Smooth muscle cell (in vitro differentiated cells): Measurements from ENCODE around the gene BCAS4. TPM values are rescaled to one million over a fixed set of nuclear protein-coding genes. Genes with fewer than 3 reads are reported as not detected.

Source experiments
- DNase-seq: peaks from one replicate; lab custom pipeline; 2025; ENCODE audit not compliant: unreplicated experiment; lab: John Stamatoyannopoulos, UW
- H2AFZ ChIP-seq: fragments of 200-600 bp; sonication (generic); 2 replicates; pipeline ENCODE4 v1.6.0; 2016; ENCODE audit warnings: antibody characterized with exemption, low read depth, mild to moderate bottlenecking
- H3F3A ChIP-seq: fragments of 200-600 bp; sonication (generic); 2 replicates; pipeline ENCODE4 v1.6.0; 2017; ENCODE audit warnings: antibody characterized with exemption, low read depth
- H3K27ac ChIP-seq: fragments of 200-600 bp; sonication (generic); 2 replicates; pipeline ENCODE4 v1.5.1; 2016; ENCODE audit warnings: low read depth, mild to moderate bottlenecking
- H3K27me3 ChIP-seq: fragments of 200-600 bp; sonication (generic); 2 replicates; pipeline ENCODE4 v1.6.1; 2016; ENCODE audit warnings: low read depth, mild to moderate bottlenecking
- H3K36me3 ChIP-seq: fragments of 200-600 bp; sonication (generic); 2 replicates; pipeline ENCODE4 v1.5.1; 2016; ENCODE audit warnings: low read depth
- H3K4me1 ChIP-seq: fragments of 200-600 bp; sonication (generic); 2 replicates; pipeline ENCODE4 v1.5.1; 2016; ENCODE audit warnings: low read depth
- H3K4me2 ChIP-seq: fragments of 200-600 bp; sonication (generic); 2 replicates; pipeline ENCODE4 v1.6.0; 2016; ENCODE audit warnings: mild to moderate bottlenecking
- H3K4me3 ChIP-seq: fragments of 200-600 bp; sonication (generic); 2 replicates; pipeline ENCODE4 v1.5.1; 2016; ENCODE audit warnings: mild to moderate bottlenecking
- H3K79me2 ChIP-seq: fragments of 200-600 bp; sonication (generic); 2 replicates; pipeline ENCODE4 v1.6.0; 2016; ENCODE audit warnings: low read depth, mild to moderate bottlenecking
- H3K9ac ChIP-seq: fragments of 200-600 bp; sonication (generic); 2 replicates; pipeline ENCODE4 v1.6.0; 2016; ENCODE audit warnings: low read depth
- H3K9me3 ChIP-seq: fragments of 200-600 bp; sonication (generic); replicated peaks from 2 replicates; pipeline ENCODE4 v1.5.1; 2016; ENCODE audit warnings: low read depth
- H4K20me1 ChIP-seq: fragments of 200-600 bp; sonication (generic); 2 replicates; pipeline ENCODE4 v1.6.0; 2016; ENCODE audit warnings: low read depth
- WGBS: methylation state at CpG from one replicate; pipeline ENCODE4 v1.1.7; 2016; ENCODE audit warnings: low lambda C conversion rate; 5-methylcytosine and 5-hydroxymethylcytosine counted together
- polyA plus RNA-seq: library from polyadenylated mRNA; unstranded; fragments of >200 nt; fragmentation: Nextera tagmentation; extraction: Ambion mirVana; gene quantifications from 2 replicates; pipeline ENCODE4 v1.2.1, GENCODE V29; 2016
- total RNA-seq: library from RNA; depleted of rRNA; stranded (reverse); fragments of >200 nt; gene quantifications from 2 replicates; pipeline ENCODE4 v1.2.3, GENCODE V29; 2014
- TF ChIP-seq, protein P1 (sequence below): fragments of 200-600 bp; sonication (generic); IDR thresholded peaks from 2 replicates; pipeline ENCODE4 v1.5.1; 2017; ENCODE audit warnings: borderline replicate concordance, mild to moderate bottlenecking, antibody characterized with exemption; ENCODE audit not compliant: insufficient read depth, poor library complexity, severe bottlenecking

Gene BCAS4
- total and polyA plus RNA-seq, 2 experiments from 2014 or later, result 5.3 to 14.1 TPM

DNA sequence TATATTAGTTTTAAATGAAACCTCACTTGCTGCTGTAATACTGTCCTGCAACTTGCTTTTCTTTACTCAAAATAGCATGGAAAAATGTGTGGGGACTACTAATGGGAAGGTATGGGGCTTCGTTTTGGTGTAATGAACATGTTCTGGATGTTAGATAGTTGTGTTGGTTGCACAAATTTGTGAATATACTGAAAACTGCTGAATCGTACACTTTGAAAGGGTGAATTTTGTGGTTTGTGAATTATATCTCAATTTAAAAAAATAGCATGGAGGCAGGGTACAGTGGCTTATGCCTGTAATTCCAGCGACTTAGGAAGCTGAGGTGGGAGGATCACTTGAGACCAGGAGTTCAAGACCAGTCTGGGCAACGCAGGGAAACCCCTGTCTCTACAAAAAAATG, 2.3 kb downstream of the BCAS4 start:
- Histone ChIP-seq H3K27ac (no peak overlapping the region), H3K27me3 (no peaks in the 10 kb centered on the region), H3K79me2 (no peaks in the 10 kb centered on the region), H3K36me3 (no peaks in the 10 kb centered on the region), H2AFZ (no peak overlapping the region), H3K4me1 (peaks cover 10% of the 10 kb centered on the region), H3K9me3 (no peaks in the 10 kb centered on the region), H3K4me2 (no peak overlapping the region), H3K9ac (no peak overlapping the region), H4K20me1 (no peaks in the 10 kb centered on the region), H3F3A (peaks cover 4% of the 10 kb centered on the region), H3K4me3 (no peak overlapping the region)
- WGBS, result 98% methylated on average over 4 of the region's 4 CpGs
- TF ChIP-seq, protein P1, sequence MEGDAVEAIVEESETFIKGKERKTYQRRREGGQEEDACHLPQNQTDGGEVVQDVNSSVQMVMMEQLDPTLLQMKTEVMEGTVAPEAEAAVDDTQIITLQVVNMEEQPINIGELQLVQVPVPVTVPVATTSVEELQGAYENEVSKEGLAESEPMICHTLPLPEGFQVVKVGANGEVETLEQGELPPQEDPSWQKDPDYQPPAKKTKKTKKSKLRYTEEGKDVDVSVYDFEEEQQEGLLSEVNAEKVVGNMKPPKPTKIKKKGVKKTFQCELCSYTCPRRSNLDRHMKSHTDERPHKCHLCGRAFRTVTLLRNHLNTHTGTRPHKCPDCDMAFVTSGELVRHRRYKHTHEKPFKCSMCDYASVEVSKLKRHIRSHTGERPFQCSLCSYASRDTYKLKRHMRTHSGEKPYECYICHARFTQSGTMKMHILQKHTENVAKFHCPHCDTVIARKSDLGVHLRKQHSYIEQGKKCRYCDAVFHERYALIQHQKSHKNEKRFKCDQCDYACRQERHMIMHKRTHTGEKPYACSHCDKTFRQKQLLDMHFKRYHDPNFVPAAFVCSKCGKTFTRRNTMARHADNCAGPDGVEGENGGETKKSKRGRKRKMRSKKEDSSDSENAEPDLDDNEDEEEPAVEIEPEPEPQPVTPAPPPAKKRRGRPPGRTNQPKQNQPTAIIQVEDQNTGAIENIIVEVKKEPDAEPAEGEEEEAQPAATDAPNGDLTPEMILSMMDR, result no peak
- no peak for DNase-seq

DNA sequence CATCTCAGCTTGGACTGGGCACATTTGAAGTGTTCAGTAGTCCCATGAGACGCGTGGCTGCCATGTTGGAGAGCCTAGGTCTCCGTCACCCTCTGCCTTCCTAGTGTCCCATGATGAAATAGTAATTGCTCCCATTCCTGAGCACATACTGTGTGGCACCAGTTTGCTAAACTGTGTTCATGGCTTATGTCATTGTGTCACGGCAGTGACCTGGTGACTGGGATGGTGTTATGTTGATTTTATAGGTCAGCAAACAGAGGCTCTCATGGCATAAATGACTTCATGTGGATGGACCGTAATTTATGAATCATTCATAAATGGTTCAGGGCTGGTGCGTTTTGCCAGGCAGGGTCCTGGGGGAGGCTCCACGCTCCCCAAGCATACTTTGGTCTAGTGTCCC, 3.8 kb downstream of the BCAS4 start:
- no peak overlapping the region for H3K9ac ChIP-seq
- H3K36me3 ChIP-seq, result no peaks in the 10 kb centered on the region
- WGBS, result 91% methylated on average over 7 of the region's 7 CpGs
- H3K4me3 ChIP-seq, result no peak overlapping the region
- H3K9me3 ChIP-seq, result no peaks in the 10 kb centered on the region
- H3K27ac ChIP-seq, result no peak overlapping the region
- H4K20me1 ChIP-seq, result no peaks in the 10 kb centered on the region
- DNase-seq, result no peak
- H3F3A ChIP-seq, result peaks cover 4% of the 10 kb centered on the region
- H3K27me3 ChIP-seq, result no peaks in the 10 kb centered on the region
- no peak overlapping the region for H3K4me2 ChIP-seq
- peaks cover 10% of the 10 kb centered on the region for H3K4me1 ChIP-seq
- no peak overlapping the region for H2AFZ ChIP-seq
- H3K79me2 ChIP-seq, result no peaks in the 10 kb centered on the region
- TF ChIP-seq, protein P1, result no peak

DNA sequence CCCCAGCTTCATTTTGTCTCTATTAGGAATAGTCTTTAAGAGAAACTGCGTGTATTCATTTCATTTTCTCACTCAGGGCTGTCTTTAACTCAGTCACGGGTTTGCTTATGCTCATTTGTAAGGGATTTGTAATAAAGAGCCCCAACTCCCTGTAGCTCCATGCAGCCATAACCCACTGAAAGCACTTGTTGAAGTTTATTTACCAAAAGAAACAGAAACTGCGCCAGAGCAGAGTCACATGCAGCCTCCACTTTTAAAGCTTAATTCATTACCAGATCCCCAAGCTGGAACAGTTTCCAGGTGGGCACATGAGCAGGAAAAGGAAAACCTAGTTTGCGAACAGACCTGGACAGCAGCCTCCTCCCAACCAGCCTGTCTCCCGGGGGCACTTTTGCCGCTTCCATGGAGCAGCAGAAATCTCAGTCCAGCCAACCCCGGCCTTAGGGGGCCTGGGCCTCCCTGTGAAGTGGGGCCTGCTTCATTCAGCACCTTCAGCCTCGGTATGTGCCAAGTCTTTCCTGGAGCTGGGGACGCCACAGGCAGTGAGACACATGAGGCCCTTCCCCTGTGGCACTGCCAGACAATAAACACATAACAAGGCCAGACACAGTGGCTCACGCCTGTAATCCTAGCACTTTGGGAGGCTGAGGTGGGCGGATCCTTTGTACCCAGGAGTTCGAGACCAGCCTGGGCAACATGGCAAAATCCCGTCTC, 4.5 kb downstream of the BCAS4 start:
- no peak for DNase-seq
- H3K36me3 ChIP-seq, result no peaks in the 10 kb centered on the region
- H2AFZ ChIP-seq, result no peak overlapping the region
- H3K4me3 ChIP-seq, result no peak overlapping the region
- TF ChIP-seq, protein P1, result no peak
- H3K9me3 ChIP-seq, result no peaks in the 10 kb centered on the region
- no peaks in the 10 kb centered on the region for H3K79me2 ChIP-seq
- H3K9ac ChIP-seq, result no peak overlapping the region
- H4K20me1 ChIP-seq, result no peaks in the 10 kb centered on the region
- H3K27ac ChIP-seq, result no peak overlapping the region
- no peak overlapping the region for H3K4me2 ChIP-seq
- H3K27me3 ChIP-seq, result no peaks in the 10 kb centered on the region
- H3F3A ChIP-seq, result peaks cover 3% of the 10 kb centered on the region
- 90% methylated on average over 13 of the region's 13 CpGs for WGBS
- H3K4me1 ChIP-seq, result peaks cover 5% of the 10 kb centered on the region
